Lower lobe of right lung (tissue), 2 donors: ENCODE measurements around the gene SRM. TPM values are rescaled to one million over a fixed set of nuclear protein-coding genes. Genes with fewer than 3 reads are reported as not detected.

Experiments used
- ATAC-seq, 2 donors: fragments of 200-7000 bp; cut with Tn5 transposase; one replicate each; pipeline ENCODE4 v1.9.1; 2020 to 2022; ENCODE audit warnings: mild to moderate bottlenecking in 2 of 2, moderate library complexity in 2 of 2
- DNase-seq: peaks from one replicate; pipeline ENCODE4 v3.0.0-alpha.2; 2020
- H3K27ac ChIP-seq: fragments of 200-600 bp; one replicate; pipeline ENCODE4 v1.8.0; 2022
- H3K27me3 ChIP-seq: fragments of 200-600 bp; one replicate; pipeline ENCODE4 v1.8.0; 2022; ENCODE audit warnings: low read depth
- H3K36me3 ChIP-seq: fragments of 200-600 bp; one replicate; pipeline ENCODE4 v1.8.0; 2022; ENCODE audit warnings: mild to moderate bottlenecking
- H3K4me1 ChIP-seq: fragments of 200-600 bp; one replicate; pipeline ENCODE4 v1.8.0; 2022
- H3K4me3 ChIP-seq: fragments of 200-600 bp; one replicate; pipeline ENCODE4 v1.8.0; 2022; ENCODE audit warnings: mild to moderate bottlenecking
- H3K9me3 ChIP-seq: fragments of 200-600 bp; one replicate; pipeline ENCODE4 v1.8.0; 2022
- intact Hi-C: fragments of 100-400 bp; cut with DNase I; formaldehyde crosslinking; loops from one replicate; pipeline ENCODE4 v1.11.0; 2022
- total RNA-seq: library from RNA; stranded (reverse); fragmentation: NEBNext Ultra II Directional; extraction: Animal tissue kit (Norgen Biotek cat#: 25700); gene quantifications from one replicate; pipeline ENCODE4 v1.2.1, GENCODE V29; 2021
- TF ChIP-seq, protein P1 (sequence below): fragments of 200-600 bp; IDR thresholded peaks from one replicate; pipeline ENCODE4 v1.8.0; 2022; ENCODE audit warnings: antibody characterized with exemption, mild to moderate bottlenecking
- donor health status: DM: no; HTN: yes; CAD: no; lungs with severe emphysema.

Gene SRM
- total RNA-seq, 1 donor from 2014 or later, result 38.7 TPM

- DNase-seq (no peak), ATAC-seq (no peak)
- peaks cover 39% of the 10 kb centered on the region for H3K36me3 ChIP-seq
- H3K27ac ChIP-seq, result no peak overlapping the region
- intact Hi-C loops, result no loop called here
- no peaks in the 10 kb centered on the region for H3K27me3 ChIP-seq
- H3K4me1 ChIP-seq, result no peaks in the 10 kb centered on the region
- TF ChIP-seq, protein P1, sequence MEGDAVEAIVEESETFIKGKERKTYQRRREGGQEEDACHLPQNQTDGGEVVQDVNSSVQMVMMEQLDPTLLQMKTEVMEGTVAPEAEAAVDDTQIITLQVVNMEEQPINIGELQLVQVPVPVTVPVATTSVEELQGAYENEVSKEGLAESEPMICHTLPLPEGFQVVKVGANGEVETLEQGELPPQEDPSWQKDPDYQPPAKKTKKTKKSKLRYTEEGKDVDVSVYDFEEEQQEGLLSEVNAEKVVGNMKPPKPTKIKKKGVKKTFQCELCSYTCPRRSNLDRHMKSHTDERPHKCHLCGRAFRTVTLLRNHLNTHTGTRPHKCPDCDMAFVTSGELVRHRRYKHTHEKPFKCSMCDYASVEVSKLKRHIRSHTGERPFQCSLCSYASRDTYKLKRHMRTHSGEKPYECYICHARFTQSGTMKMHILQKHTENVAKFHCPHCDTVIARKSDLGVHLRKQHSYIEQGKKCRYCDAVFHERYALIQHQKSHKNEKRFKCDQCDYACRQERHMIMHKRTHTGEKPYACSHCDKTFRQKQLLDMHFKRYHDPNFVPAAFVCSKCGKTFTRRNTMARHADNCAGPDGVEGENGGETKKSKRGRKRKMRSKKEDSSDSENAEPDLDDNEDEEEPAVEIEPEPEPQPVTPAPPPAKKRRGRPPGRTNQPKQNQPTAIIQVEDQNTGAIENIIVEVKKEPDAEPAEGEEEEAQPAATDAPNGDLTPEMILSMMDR, result no peak
- H3K4me3 ChIP-seq, result no peak overlapping the region
- no peaks in the 10 kb centered on the region for H3K9me3 ChIP-seq
These were observed 29.0 kb downstream of the SRM start for GRCh38 chr1:11030865-11031264.

- intact Hi-C loops, result no loop called here
- Histone ChIP-seq H3K36me3 (peaks cover 68% of the 10 kb centered on the region), H3K4me3 (no peak overlapping the region), H3K4me1 (no peaks in the 10 kb centered on the region), H3K27ac (no peak overlapping the region), H3K9me3 (no peaks in the 10 kb centered on the region), H3K27me3 (no peaks in the 10 kb centered on the region)
- TF ChIP-seq, protein P1, result no peak
- DNase-seq (no peak), ATAC-seq (no peak)
These were observed 31.8 kb downstream of the SRM start for GRCh38 chr1:11028018-11028417.

DNA sequence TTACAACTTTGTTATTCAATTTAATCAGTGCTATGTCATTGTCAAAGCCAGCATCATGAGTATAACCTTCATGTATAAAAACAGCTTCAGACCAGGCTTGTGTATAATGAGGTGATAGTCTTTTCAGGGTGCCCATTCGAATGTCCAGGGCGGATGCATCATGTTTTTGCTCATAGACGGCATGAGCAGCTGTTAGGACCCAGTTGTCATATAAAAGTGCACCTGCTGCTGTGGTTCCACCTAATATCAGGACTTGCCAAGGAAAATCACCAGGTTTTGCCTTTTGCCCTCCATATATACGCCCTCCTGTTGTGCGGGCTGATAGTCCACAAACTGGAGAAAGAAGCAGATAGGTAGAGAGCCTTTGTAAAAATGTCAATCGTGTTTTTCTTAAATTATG lies 32.5 kb downstream of the SRM start:
- Histone ChIP-seq H3K4me1 (no peaks in the 10 kb centered on the region), H3K27me3 (no peaks in the 10 kb centered on the region), H3K9me3 (no peaks in the 10 kb centered on the region), H3K4me3 (no peak overlapping the region), H3K36me3 (peaks cover 75% of the 10 kb centered on the region), H3K27ac (no peak overlapping the region)
- ATAC-seq (no peak), DNase-seq (no peak)
- intact Hi-C loops, result no loop called here
- TF ChIP-seq, protein P1, result no peak

DNA sequence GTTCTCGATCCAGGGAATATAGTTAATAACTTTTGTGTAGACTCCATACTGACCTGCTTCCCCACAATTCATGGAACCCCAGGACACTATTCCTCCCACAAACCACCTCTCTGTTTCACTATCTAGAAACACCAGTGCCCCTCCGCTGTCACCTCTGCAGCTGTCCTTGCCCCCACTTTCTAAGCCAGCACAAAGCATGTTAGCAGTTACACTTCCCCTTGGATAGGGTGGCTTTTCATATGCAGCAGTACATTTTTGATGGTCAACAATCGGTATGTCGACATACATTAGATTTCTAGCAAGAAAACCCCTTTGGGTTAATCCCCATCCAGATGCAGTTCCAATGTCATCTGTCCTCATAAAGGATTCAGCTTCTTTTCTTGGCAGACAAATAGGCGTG lies 32.9 kb downstream of the SRM start:
- Histone ChIP-seq H3K27ac (no peak overlapping the region), H3K27me3 (no peaks in the 10 kb centered on the region), H3K4me3 (no peak overlapping the region), H3K36me3 (peaks cover 79% of the 10 kb centered on the region), H3K4me1 (no peaks in the 10 kb centered on the region), H3K9me3 (no peaks in the 10 kb centered on the region)
- DNase-seq (no peak), ATAC-seq (no peak)
- intact Hi-C loops, result no loop called here
- TF ChIP-seq, protein P1, result no peak

DNA sequence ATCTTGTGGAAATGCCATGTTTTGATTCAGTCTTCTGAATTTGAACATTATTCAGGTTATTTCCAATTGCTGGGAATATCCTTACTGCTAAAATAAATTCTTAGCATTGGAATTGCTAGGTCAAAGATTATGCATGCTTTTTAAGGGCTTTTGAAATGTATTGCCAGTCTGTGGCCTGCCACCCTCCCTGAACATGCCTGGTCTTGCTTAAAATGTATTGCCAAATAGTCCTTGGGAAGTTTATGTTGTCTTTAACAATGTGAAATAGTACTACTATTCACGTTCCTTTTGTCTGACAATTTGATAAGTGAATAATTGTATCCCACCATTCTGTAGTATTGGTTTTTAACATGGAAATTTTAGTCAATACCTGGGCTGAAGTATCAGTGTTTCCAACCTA lies 33.8 kb downstream of the SRM start:
- intact Hi-C loops, result no loop called here
- Histone ChIP-seq H3K9me3 (no peaks in the 10 kb centered on the region), H3K27me3 (no peaks in the 10 kb centered on the region), H3K4me3 (no peak overlapping the region), H3K27ac (no peak overlapping the region), H3K36me3 (peaks cover 87% of the 10 kb centered on the region), H3K4me1 (no peaks in the 10 kb centered on the region)
- ATAC-seq (no peak), DNase-seq (no peak)
- TF ChIP-seq, protein P1, result no peak

DNA sequence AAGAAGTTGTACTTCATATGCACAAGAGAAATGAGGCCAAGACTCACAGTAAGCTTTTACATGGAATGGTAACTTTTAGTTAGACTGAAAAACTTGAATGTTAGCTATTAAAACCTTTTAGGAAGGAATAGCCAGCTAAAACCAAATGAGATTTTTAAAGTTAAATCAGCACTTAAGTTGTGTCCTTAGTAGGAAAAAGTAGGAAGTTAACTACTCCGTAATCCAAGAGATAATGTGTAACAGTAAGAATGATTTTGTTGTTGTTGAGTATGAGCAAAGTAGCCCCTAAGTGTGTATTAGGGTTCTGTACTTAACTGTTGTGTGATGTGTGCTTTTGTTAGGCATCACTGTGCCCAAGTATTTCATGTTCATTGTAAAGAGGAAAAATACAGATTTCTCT lies 34.2 kb downstream of the SRM start:
- no peak for ATAC-seq
- TF ChIP-seq, protein P1, result no peak
- H3K9me3 ChIP-seq, result no peaks in the 10 kb centered on the region
- no peaks in the 10 kb centered on the region for H3K27me3 ChIP-seq
- H3K4me1 ChIP-seq, result no peaks in the 10 kb centered on the region
- H3K4me3 ChIP-seq, result no peak overlapping the region
- H3K36me3 ChIP-seq, result peaks cover 87% of the 10 kb centered on the region
- no peak overlapping the region for H3K27ac ChIP-seq
- intact Hi-C loops, result no loop called here
- no peak for DNase-seq
